Activated CD8-positive, alpha-beta memory T cell treated with anti-CD3 and anti-CD28 coated beads, Interleukin-2, amount 50 U/mL, for 1 hour (primary cell): ENCODE results near the gene FCMR.

ENCODE experiments used
- DNase-seq: peaks from one replicate; pipeline ENCODE4 v3.0.0-alpha.2; 2020; ENCODE audit errors: extremely low read depth

The FCMR gene

GRCh38 chr1:206951318-206952100 lies 29.8 kb upstream of the FCMR start:
- DNase-seq = no peak

DNA sequence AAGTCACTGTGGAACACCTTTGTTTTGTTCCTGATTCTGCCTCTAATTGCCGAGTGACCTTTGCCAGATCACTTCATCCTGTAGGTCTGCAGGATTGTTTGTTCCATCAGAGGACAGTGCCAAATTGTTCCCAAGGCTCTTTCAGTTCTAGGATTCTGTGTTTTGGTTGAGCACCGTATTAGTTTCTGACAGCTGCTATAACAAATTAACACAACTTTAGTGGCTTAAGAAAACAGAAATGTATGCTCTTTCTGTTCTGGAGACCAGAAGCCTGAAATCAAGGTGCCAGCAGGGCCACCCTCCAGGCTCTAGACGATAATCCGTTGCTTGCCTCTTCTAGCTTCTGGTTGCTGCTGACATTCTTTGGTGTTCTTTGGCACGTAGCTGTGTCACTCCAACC lies 27.9 kb upstream of the FCMR start:
- DNase-seq = no peak

GRCh38 chr1:206949208-206949607 lies 27.5 kb upstream of the FCMR start:
- DNase-seq = no peak

- DNase-seq = no peak
Measured at GRCh38 chr1:206947255-206947654, 25.5 kb upstream of the FCMR start.

GRCh38 chr1:206946261-206946660 lies 24.5 kb upstream of the FCMR start, which contains the start of gene PIGR:
TSS of gene PIGR (minus strand) at chr1:206946466. CDS start at chr1:206940531, 5,935 bp downstream.
- no peak for DNase-seq

- no peak for DNase-seq
Measured at GRCh38 chr1:206945779-206946178, 24.0 kb upstream of the FCMR start.

GRCh38 chr1:206944703-206945102 lies 23.0 kb upstream of the FCMR start:
- no peak for DNase-seq

DNA sequence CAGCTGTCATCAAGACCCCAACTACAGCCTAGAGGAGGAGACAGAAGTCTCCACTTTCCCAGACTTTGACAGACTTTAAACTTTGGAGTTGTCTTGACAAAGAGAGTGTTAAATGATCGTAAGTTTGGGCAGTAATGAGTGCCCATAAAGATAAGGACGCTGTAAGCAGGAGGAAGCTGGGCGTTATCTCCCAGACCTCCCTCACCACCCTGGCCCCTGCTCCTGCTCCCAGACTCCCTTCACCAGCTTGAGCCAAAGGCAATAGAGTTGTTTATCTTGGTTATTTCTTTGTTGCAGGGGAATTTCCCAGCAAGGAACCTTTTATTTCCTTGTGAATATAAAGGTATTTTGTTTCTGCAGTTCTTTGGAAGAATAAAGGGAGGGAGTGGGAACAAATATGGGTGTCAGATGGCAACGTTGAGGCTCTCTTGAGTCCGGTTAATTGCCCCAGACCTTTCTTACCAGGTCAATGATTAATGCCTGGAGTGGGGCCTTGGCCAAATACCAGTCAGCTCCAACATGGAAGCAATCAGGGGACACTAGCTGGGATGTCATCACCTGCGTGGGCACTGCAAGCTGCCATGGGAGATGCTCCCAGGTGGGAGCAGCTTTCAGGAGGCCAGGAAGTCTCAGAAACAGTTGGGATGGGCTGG lies 20.2 kb upstream of the FCMR start:
- DNase-seq = no peak

DNA sequence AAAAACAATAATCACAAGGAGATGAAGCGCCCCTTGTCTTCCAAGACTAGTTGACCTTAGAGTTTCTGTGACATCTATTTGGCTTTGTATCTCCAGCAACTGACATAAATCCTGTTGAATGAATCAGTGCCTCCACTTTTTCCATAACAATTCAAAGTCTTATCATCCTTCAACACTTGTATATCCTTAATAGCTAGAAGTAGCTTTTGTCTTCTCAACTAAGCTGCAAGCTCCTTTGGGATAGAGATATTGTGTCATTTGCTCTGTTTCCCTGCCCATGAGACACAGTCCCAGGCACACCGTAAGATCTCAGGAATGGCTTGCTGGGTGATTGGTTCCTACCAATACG lies 18.8 kb upstream of the FCMR start:
- no peak for DNase-seq

DNA sequence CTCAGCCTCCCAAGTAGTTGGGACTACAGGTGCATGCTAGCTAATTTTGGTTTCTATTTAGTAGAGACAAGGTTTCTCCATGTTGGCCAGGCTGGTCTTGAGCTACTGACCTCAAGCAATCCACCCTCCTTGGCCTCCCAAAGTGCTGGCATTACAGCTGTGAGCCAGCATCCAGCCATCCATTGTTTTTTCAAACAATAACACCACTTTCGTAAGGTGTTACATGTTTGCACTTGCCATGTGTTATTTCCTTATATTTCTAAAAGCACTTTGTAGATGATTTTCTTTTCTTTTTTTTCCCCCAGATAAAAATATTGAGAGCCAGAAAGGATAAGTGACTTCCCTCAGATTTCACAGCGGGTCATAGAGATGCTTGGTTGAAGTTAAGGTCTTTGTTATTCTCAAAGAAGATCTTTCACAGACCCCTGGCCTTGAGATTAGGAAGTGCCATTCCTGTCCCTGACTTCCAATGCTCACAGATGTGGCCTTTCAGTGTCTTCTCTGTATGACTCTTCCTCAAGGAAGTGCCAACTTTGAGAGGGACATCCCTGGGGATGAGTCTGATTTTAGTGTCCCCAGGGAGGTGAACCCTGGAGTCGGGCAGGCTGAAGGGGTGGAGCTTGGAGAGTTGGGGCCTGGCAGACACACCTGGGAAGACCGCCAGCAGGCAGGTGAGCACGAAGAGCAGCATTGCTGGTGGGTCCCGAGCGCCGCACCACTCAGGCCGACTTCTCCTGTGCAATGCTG lies 18.3 kb upstream of the FCMR start:
- DNase-seq = no peak

DNA sequence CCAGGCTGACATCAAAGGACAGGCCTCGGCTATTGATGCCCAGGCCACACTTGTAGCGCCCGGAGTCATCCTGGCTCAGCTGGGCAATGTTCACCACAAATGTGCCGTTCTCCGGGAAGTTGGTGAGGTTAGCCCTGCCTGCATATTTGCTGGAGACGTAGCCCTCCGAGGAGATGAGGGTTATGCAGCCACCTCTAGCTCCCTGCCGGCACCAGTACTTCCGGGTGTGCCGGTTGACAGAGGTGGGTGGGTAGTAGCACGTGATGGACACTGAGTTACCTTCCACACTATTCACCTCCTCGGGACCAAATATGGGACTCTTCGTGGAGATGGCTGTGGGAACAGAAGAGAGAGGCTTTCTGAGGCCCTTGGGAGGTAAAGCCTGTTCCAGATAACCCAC lies 17.4 kb upstream of the FCMR start:
- no peak for DNase-seq

DNA sequence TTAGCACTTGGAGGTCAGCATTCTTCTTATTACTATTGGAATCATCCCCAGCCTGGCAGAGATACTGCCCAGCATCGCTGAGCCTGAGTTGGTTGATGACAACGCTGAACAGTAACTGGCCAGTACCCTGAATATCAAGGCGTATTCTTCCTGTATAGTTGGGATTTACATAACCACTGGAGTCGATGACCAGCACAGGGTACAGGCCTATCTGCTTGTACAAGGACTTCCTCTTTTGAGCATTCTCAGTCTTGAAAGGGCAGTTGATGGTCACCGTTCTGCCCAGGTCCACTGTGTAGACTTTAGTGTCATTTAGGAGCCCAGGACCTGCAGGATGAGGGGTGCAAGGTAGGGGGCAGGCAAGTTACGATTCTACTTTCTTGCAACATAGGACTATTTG lies 15.7 kb upstream of the FCMR start:
- DNase-seq = no peak

DNA sequence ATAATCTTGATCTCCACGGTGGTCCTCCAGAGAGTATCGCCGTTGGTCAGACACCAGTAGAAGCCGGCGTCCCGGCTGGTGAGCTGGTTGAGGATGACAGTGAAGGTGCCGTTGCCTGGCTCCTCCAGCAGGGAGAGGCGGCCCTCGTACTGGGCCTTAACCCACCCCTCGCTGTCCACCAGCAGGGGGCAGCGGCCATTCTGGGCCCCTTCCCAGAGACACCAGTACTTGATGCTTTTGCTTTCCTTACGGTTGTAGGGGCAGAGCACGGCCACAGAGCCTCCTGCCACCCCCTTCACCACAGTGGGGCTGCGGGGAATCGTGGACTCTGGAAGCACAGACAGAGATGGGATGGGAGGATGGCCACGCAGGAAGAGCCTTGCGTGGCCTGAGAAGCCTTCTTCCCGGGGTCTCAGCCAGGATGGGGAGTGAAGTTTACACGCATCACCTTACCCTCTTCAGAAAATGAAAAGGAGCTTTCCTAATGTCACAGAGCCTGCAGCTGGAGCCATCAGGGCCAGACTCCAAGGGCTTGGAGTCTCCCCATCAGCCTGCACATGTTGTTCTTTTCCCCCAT lies 13.8 kb upstream of the FCMR start:
- DNase-seq = no peak

DNA sequence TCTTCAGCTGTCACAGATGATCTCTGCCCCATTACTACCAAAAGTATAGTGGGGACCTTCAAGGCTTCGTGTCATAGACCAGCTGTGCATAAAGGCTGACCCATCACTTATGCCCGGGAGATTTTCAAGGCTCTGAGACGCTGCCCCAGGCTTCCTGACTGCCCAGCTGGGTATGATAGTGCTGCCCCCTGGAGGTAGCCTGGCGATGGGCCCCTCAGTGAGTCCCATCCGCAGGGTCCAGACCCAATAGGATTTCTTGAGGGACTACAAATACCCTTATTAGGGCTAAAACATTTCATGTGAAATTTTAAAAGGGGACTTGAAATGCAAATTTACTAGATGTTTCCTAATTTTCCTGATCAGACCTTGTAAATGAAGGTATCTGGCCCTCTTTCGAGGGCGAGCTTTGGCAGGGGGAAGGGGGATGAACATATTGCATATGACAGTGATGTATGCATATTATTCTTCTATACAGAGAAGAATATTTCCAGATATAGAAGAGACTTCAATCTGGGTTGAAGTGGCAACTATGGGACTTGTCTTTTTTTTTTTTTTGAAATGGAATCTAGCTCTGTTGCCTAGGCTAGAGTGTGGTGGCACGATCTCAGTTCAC lies 11.7 kb upstream of the FCMR start:
- DNase-seq = no peak

- no peak for DNase-seq
Measured at GRCh38 chr1:206932177-206932576, 10.4 kb upstream of the FCMR start.

- no peak for DNase-seq
Measured at GRCh38 chr1:206931709-206932108, 10.0 kb upstream of the FCMR start.

GRCh38 chr1:206930210-206930798 lies 8.6 kb upstream of the FCMR start:
- DNase-seq = no peak

GRCh38 chr1:206929524-206929923 lies 7.8 kb upstream of the FCMR start:
- DNase-seq = no peak

DNA sequence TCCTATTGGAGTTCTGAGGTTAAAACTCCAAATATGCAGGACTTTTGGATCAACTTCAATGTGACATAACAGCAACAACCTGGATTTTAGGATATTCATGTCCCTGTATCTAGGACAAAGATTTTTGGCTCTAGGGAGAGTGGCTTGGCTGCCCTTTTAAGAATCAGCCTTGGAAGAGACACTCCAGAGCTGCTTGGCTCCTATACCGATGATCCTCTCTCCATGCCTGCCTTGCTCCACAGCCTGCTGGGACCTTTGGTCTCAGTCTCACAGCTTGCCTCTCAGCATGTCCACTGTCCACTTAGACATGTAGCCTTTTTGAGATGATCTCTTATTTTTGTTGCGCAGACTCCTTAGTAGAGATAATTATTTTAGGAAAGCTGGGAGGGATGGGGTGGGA lies 4.5 kb upstream of the FCMR start:
- DNase-seq = no peak

DNA sequence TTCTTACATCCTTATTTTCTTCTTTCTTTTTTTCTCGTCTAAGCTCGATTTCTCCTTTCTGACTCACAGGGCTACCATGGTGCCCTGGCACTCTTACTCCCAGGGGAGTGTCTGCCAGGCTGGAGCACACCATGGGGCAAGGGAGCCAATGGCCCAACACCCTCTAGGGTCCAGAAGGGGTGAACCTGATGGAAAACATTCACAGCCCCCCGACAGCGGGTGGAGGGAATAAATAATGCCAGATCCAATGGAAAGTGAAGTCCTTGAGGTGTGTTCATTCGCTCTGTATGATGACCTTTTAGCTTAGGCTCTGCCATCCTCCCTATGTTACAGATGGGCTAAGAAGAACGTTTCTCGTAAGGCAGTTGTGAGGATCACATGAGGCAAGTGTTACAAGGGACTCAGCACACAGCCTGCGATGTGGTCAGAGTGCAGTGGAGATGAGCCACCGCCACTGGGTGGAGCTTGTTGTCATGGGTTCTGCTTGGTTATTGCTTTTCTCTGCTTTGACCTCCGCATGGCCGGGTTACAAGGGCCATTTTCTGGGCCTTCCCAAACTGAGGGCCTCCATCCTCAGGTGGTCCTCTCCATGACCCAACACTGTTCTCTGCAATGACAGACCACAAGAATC lies 3.5 kb upstream of the FCMR start:
- no peak for DNase-seq

DNA sequence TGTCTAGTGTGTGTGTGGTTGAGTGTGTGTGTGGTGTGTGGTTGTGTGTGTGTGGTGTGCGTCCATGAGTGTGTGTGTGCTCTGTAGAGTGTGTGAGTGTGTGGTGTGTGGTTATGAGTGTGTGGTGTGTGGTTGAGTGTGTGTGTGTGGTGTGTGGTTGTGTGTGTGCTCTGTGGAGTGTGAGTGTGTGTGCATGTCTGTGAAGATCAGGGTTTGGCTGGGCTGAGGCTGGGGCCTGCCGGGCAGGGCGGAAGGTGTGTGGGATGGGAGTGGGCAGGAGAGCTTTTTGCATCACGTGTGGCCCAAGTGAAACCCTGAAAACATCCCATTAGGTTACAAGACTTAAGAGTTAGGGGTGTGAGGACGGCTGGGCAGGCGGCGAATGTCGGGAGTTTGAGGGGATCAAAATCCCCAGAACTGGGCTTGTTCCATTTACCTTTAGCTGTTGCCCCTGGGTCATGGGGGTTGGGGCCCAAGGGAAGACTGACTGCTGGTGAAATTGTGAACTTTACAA lies 2.9 kb upstream of the FCMR start:
- no peak for DNase-seq
